ENCODE results near the gene SNX24. TPM values are rescaled to one million over a fixed set of nuclear protein-coding genes. Genes with fewer than 3 reads are reported as not detected.

The SNX24 gene
- total and polyA plus RNA-seq, 2 donors (not counting 1 experiment from before 2014, with no cell fraction given): 13.4 to 22.3 TPM

DNA sequence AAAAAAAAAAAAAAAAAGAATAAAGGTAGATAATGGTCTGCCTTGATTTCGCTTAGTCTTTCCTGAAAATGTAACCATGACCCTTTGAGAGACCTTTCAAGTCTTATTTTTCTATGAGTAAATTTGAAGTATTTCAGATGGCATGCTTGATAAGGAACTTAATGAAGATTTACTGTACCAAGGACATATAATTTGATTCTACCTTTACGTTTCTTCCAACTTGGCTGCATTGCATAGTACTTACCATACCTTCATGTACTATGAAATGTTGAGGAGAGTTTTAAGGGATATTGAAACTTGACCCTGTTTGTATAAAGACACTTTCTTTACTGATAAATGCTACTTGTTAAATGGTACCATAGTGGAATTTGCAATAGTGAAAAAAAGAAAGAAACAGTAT is 35.0 kb upstream of the SNX24 start:
- Histone ChIP-seq H2AFZ (ENCODE audit: low read length) (no peak overlapping the region), H3K9ac (ENCODE audit: insufficient read depth, low read length) (no peak overlapping the region), H3K4me3 (replicated peaks in 1 of 4; ENCODE audit: control extremely low read depth in 1 of 4, insufficient read depth in 1 of 4, low read depth in 3 of 4, low read length in 4 of 4) (no peak overlapping the region), H3K4me1 (ENCODE audit: control insufficient read depth, extremely low read depth, insufficient read depth, low read length) (no peaks in the 10 kb centered on the region), H3K9me3 (ENCODE audit: control insufficient read depth, insufficient read depth, low read depth, low read length) (no peaks in the 10 kb centered on the region), H3K4me2 (ENCODE audit: extremely low read depth, insufficient read depth, low read length) (no peak overlapping the region), H3K36me3 (ENCODE audit: control insufficient read depth, insufficient read depth, low read length) (no peaks in the 10 kb centered on the region), H3K27ac (ENCODE audit: insufficient read depth, low read length) (no peak overlapping the region), H4K20me1 (ENCODE audit: control insufficient read depth, extremely low read depth, insufficient read depth, low read length) (no peaks in the 10 kb centered on the region), H3K79me2 (ENCODE audit: control insufficient read depth, insufficient read depth, low read length) (no peaks in the 10 kb centered on the region), H3K27me3 (ENCODE audit: control insufficient read depth, insufficient read depth, low read length) (no peaks in the 10 kb centered on the region)
- no peak for TF ChIP-seq EZH2 (IDR thresholded peaks at IDR 0.05; ENCODE audit: low read length, missing control alignments)
- TF ChIP-seq, protein P1, sequence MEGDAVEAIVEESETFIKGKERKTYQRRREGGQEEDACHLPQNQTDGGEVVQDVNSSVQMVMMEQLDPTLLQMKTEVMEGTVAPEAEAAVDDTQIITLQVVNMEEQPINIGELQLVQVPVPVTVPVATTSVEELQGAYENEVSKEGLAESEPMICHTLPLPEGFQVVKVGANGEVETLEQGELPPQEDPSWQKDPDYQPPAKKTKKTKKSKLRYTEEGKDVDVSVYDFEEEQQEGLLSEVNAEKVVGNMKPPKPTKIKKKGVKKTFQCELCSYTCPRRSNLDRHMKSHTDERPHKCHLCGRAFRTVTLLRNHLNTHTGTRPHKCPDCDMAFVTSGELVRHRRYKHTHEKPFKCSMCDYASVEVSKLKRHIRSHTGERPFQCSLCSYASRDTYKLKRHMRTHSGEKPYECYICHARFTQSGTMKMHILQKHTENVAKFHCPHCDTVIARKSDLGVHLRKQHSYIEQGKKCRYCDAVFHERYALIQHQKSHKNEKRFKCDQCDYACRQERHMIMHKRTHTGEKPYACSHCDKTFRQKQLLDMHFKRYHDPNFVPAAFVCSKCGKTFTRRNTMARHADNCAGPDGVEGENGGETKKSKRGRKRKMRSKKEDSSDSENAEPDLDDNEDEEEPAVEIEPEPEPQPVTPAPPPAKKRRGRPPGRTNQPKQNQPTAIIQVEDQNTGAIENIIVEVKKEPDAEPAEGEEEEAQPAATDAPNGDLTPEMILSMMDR (conservative IDR thresholded peaks at IDR 0.05 in 1 of 2, IDR thresholded peaks at IDR 0.05 in 1 of 2; ENCODE audit: low read depth in 1 of 2, low read length in 2 of 2): no peak
- DNase-seq (ENCODE audit: low read depth in 2 of 2): no peak

DNA sequence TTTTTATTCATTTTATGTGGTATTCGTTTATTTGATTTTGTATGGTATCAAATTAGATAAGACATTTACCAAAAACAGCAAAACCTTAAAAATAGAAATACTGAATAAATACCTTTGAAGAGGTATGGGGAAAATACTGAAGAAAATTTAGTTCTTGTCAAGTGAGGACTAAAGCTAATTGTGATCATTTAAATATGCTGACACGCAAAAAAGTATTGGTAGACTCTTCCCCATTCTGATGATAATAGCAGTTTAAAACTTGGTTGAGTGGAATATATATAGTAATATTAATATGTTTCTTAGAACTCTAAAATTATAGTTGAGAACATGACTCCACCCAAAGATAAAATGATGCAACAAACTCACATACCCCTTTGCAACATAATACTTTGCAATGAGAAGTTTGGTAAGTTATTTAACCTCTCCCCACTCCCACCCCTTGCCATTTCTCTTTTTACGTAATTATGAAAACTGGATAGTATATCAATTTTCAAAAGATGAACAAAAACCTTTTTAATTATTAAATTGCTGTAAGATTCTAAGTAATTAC is 30.1 kb upstream of the SNX24 start:
- no peak for TF ChIP-seq EZH2 (IDR thresholded peaks at IDR 0.05; ENCODE audit: low read length, missing control alignments)
- TF ChIP-seq, protein P1 (conservative IDR thresholded peaks at IDR 0.05 in 1 of 2, IDR thresholded peaks at IDR 0.05 in 1 of 2; ENCODE audit: low read depth in 1 of 2, low read length in 2 of 2): no peak
- Histone ChIP-seq H3K4me2 (ENCODE audit: extremely low read depth, insufficient read depth, low read length) (no peak overlapping the region), H2AFZ (ENCODE audit: low read length) (no peak overlapping the region), H3K79me2 (ENCODE audit: control insufficient read depth, insufficient read depth, low read length) (no peaks in the 10 kb centered on the region), H3K9me3 (ENCODE audit: control insufficient read depth, insufficient read depth, low read depth, low read length) (no peaks in the 10 kb centered on the region), H3K27me3 (ENCODE audit: control insufficient read depth, insufficient read depth, low read length) (no peaks in the 10 kb centered on the region), H3K4me1 (ENCODE audit: control insufficient read depth, extremely low read depth, insufficient read depth, low read length) (no peaks in the 10 kb centered on the region), H3K36me3 (ENCODE audit: control insufficient read depth, insufficient read depth, low read length) (no peaks in the 10 kb centered on the region), H3K4me3 (replicated peaks in 1 of 4; ENCODE audit: control extremely low read depth in 1 of 4, insufficient read depth in 1 of 4, low read depth in 3 of 4, low read length in 4 of 4) (no peak overlapping the region), H3K9ac (ENCODE audit: insufficient read depth, low read length) (no peak overlapping the region), H3K27ac (ENCODE audit: insufficient read depth, low read length) (no peak overlapping the region), H4K20me1 (ENCODE audit: control insufficient read depth, extremely low read depth, insufficient read depth, low read length) (no peaks in the 10 kb centered on the region)
- peak in 1 of 2 donors; percentile 30 for DNase-seq (ENCODE audit: low read depth in 2 of 2)

DNA sequence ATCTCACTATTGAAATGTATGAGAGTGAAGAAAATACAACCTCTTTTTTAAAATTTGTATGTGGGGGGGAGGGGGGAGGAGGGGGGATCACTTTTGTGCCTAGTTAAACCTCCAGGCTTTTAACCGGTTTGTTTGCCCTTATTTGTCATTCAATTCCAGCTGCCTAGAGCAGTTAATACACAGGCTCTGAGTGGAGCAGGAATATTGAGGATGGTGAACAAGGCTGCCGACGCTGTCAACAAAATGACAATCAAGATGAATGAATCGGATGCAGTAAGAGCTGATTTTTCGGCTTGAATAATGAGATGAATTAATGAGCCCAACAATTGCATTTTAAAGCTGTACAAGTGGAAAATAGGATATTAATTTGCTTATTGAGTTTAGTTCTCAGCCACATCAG is 28.7 kb upstream of the SNX24 start:
- TF ChIP-seq, protein P1 (conservative IDR thresholded peaks at IDR 0.05 in 1 of 2, IDR thresholded peaks at IDR 0.05 in 1 of 2; ENCODE audit: low read depth in 1 of 2, low read length in 2 of 2): no peak
- no peak for TF ChIP-seq EZH2 (IDR thresholded peaks at IDR 0.05; ENCODE audit: low read length, missing control alignments)
- H2AFZ ChIP-seq (ENCODE audit: low read length): no peak overlapping the region
- H3K4me1 ChIP-seq (ENCODE audit: control insufficient read depth, extremely low read depth, insufficient read depth, low read length): no peaks in the 10 kb centered on the region
- H3K9me3 ChIP-seq (ENCODE audit: control insufficient read depth, insufficient read depth, low read depth, low read length): no peaks in the 10 kb centered on the region
- H3K4me2 ChIP-seq (ENCODE audit: extremely low read depth, insufficient read depth, low read length): no peak overlapping the region
- no peak overlapping the region for H3K27ac ChIP-seq (ENCODE audit: insufficient read depth, low read length)
- no peaks in the 10 kb centered on the region for H3K36me3 ChIP-seq (ENCODE audit: control insufficient read depth, insufficient read depth, low read length)
- no peak overlapping the region for H3K4me3 ChIP-seq (replicated peaks in 1 of 4; ENCODE audit: control extremely low read depth in 1 of 4, insufficient read depth in 1 of 4, low read depth in 3 of 4, low read length in 4 of 4)
- no peaks in the 10 kb centered on the region for H4K20me1 ChIP-seq (ENCODE audit: control insufficient read depth, extremely low read depth, insufficient read depth, low read length)
- no peaks in the 10 kb centered on the region for H3K79me2 ChIP-seq (ENCODE audit: control insufficient read depth, insufficient read depth, low read length)
- no peak for DNase-seq (ENCODE audit: low read depth in 2 of 2)
- no peaks in the 10 kb centered on the region for H3K27me3 ChIP-seq (ENCODE audit: control insufficient read depth, insufficient read depth, low read length)
- H3K9ac ChIP-seq (ENCODE audit: insufficient read depth, low read length): no peak overlapping the region
